ENCODE data around the gene DOK5.

GRCh38 chr20:54694516-54694915, 219.1 kb downstream of the DOK5 start:
- no peak for TF ChIP-seq POLR2A (IDR thresholded peaks at IDR 0.05; ENCODE audit: low read depth, low read length)
- TF ChIP-seq POLR2AphosphoS5 (IDR thresholded peaks at IDR 0.05; ENCODE audit: low read depth, low read length), result no peak
- TF ChIP-seq TAF1 (IDR thresholded peaks at IDR 0.05; ENCODE audit: borderline replicate concordance, low read depth, low read length), result no peak

Data from GM12892 (cell line).